ENCODE measurements around the gene GLG1.

DNA sequence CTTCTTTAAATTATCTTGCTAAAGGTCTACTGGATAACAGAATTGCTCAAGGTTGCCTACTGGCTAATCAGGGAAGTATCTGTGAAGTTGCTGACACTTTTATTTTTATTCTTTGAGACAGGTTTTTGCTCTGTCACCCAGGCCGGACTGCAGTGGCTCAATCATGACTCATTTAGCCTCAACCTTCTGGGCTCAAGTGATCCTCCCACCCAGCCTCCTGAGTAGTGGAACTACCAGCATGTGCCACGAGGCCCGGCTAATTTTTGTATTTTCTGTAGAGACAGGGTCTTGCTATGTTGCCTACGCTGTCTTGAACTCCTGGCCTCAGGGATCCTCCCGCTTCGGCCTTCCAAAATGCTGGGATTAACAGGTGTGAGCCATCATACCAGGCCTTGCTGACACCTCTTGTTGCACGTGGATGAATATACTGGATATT is 43.1 kb downstream of the GLG1 start:
- TF ChIP-seq, protein P1, sequence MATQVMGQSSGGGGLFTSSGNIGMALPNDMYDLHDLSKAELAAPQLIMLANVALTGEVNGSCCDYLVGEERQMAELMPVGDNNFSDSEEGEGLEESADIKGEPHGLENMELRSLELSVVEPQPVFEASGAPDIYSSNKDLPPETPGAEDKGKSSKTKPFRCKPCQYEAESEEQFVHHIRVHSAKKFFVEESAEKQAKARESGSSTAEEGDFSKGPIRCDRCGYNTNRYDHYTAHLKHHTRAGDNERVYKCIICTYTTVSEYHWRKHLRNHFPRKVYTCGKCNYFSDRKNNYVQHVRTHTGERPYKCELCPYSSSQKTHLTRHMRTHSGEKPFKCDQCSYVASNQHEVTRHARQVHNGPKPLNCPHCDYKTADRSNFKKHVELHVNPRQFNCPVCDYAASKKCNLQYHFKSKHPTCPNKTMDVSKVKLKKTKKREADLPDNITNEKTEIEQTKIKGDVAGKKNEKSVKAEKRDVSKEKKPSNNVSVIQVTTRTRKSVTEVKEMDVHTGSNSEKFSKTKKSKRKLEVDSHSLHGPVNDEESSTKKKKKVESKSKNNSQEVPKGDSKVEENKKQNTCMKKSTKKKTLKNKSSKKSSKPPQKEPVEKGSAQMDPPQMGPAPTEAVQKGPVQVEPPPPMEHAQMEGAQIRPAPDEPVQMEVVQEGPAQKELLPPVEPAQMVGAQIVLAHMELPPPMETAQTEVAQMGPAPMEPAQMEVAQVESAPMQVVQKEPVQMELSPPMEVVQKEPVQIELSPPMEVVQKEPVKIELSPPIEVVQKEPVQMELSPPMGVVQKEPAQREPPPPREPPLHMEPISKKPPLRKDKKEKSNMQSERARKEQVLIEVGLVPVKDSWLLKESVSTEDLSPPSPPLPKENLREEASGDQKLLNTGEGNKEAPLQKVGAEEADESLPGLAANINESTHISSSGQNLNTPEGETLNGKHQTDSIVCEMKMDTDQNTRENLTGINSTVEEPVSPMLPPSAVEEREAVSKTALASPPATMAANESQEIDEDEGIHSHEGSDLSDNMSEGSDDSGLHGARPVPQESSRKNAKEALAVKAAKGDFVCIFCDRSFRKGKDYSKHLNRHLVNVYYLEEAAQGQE (IDR thresholded peaks at IDR 0.05; ENCODE audit: insufficient read depth in 1 of 2, low read depth in 2 of 2, low read length in 2 of 2): no peak
- TF ChIP-seq POLR2AphosphoS5 (IDR thresholded peaks at IDR 0.05; ENCODE audit: low read depth, low read length): no peak

Measured in PFSK-1 (cell line).